Measurements from ENCODE around the gene ANO1. TPM values are rescaled to one million over a fixed set of nuclear protein-coding genes. Genes with fewer than 3 reads are reported as not detected.

ANO1 gene
- total RNA-seq, 1 donor from 2014 or later = not detected

- no peak overlapping the region for H3K4me3 Mint-ChIP-seq (ENCODE audit: unreplicated experiment)
- no peak for TF ChIP-seq CTCF (IDR thresholded peaks at IDR 0.05)
- H3K36me3 Mint-ChIP-seq (ENCODE audit: unreplicated experiment) = no peaks in the 10 kb centered on the region
- peaks cover 5% of the 10 kb centered on the region for H3K4me1 Mint-ChIP-seq (ENCODE audit: unreplicated experiment)
- H3K27me3 Mint-ChIP-seq (ENCODE audit: unreplicated experiment) = peaks cover 21% of the 10 kb centered on the region
- H3K9me3 Mint-ChIP-seq (ENCODE audit: unreplicated experiment) = no peaks in the 10 kb centered on the region
- no peak overlapping the region for H3K27ac Mint-ChIP-seq (ENCODE audit: unreplicated experiment)
- DNase-seq (ENCODE audit: extremely low spot score, unreplicated experiment) = no peak
Measured at GRCh38 chr11:70100791-70101190, 22.7 kb downstream of the ANO1 start.

- peaks cover 27% of the 10 kb centered on the region for H3K27me3 Mint-ChIP-seq (ENCODE audit: unreplicated experiment)
- no peaks in the 10 kb centered on the region for H3K36me3 Mint-ChIP-seq (ENCODE audit: unreplicated experiment)
- no peak overlapping the region for H3K4me3 Mint-ChIP-seq (ENCODE audit: unreplicated experiment)
- peaks cover 12% of the 10 kb centered on the region for H3K4me1 Mint-ChIP-seq (ENCODE audit: unreplicated experiment)
- DNase-seq (ENCODE audit: extremely low spot score, unreplicated experiment) = no peak
- no peak for TF ChIP-seq CTCF (IDR thresholded peaks at IDR 0.05)
- no peaks in the 10 kb centered on the region for H3K9me3 Mint-ChIP-seq (ENCODE audit: unreplicated experiment)
- H3K27ac Mint-ChIP-seq (ENCODE audit: unreplicated experiment) = no peak overlapping the region
Measured at GRCh38 chr11:70103256-70103975, 25.3 kb downstream of the ANO1 start.

GRCh38 chr11:70104419-70104818 is 26.3 kb downstream of the ANO1 start:
- TF ChIP-seq CTCF (IDR thresholded peaks at IDR 0.05) = no peak
- H3K36me3 Mint-ChIP-seq (ENCODE audit: unreplicated experiment) = no peaks in the 10 kb centered on the region
- DNase-seq (ENCODE audit: extremely low spot score, unreplicated experiment) = no peak
- H3K4me1 Mint-ChIP-seq (ENCODE audit: unreplicated experiment) = peaks cover 22% of the 10 kb centered on the region
- no peaks in the 10 kb centered on the region for H3K9me3 Mint-ChIP-seq (ENCODE audit: unreplicated experiment)
- H3K4me3 Mint-ChIP-seq (ENCODE audit: unreplicated experiment) = no peak overlapping the region
- peaks cover 23% of the 10 kb centered on the region for H3K27me3 Mint-ChIP-seq (ENCODE audit: unreplicated experiment)
- no peak overlapping the region for H3K27ac Mint-ChIP-seq (ENCODE audit: unreplicated experiment)

- H3K27ac Mint-ChIP-seq (ENCODE audit: unreplicated experiment) = no peak overlapping the region
- no peaks in the 10 kb centered on the region for H3K9me3 Mint-ChIP-seq (ENCODE audit: unreplicated experiment)
- DNase-seq (ENCODE audit: extremely low spot score, unreplicated experiment) = no peak
- peaks cover 23% of the 10 kb centered on the region for H3K27me3 Mint-ChIP-seq (ENCODE audit: unreplicated experiment)
- TF ChIP-seq CTCF (IDR thresholded peaks at IDR 0.05) = no peak
- H3K4me3 Mint-ChIP-seq (ENCODE audit: unreplicated experiment) = no peak overlapping the region
- H3K4me1 Mint-ChIP-seq (ENCODE audit: unreplicated experiment) = peaks cover 23% of the 10 kb centered on the region
- no peaks in the 10 kb centered on the region for H3K36me3 Mint-ChIP-seq (ENCODE audit: unreplicated experiment)
Measured at GRCh38 chr11:70104961-70105360, 26.8 kb downstream of the ANO1 start.

GRCh38 chr11:70105369-70105754 is 27.2 kb downstream of the ANO1 start:
- Mint-ChIP-seq H3K36me3 (ENCODE audit: unreplicated experiment) (no peaks in the 10 kb centered on the region), H3K9me3 (ENCODE audit: unreplicated experiment) (no peaks in the 10 kb centered on the region), H3K4me3 (ENCODE audit: unreplicated experiment) (no peak overlapping the region), H3K27me3 (ENCODE audit: unreplicated experiment) (peaks cover 23% of the 10 kb centered on the region), H3K4me1 (ENCODE audit: unreplicated experiment) (peaks cover 23% of the 10 kb centered on the region), H3K27ac (ENCODE audit: unreplicated experiment) (no peak overlapping the region)
- no peak for DNase-seq (ENCODE audit: extremely low spot score, unreplicated experiment)
- TF ChIP-seq CTCF (IDR thresholded peaks at IDR 0.05) = no peak

All from osteocyte (in vitro differentiated cells).